ENCODE measurements around the gene RAD52. TPM values are rescaled to one million over a fixed set of nuclear protein-coding genes. Genes with fewer than 3 reads are reported as not detected.

Gene RAD52
- total RNA-seq, 2 experiments from 2014 or later, result 30.3 to 30.8 TPM

DNA sequence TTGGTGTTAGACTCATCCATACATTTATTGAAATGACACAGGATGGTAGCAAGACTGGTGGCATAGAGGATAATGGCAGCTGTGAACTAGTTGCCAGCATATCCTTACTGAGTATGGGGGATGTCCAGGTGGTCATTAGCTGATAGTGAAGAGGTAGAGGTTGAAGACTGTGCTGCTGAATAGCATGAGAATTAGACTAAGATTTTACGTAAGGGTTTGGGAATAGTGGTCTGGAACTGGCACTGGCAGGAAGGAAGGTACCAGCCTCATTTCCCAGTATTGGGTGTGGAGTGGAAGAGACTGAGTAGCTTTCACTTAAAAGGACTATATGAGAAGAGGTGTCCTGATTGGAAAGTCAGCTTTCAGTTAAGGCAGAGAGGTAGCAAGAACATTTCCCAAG lies 48.0 kb upstream of the RAD52 start:
- CTCF ChIA-PET (ENCODE audit: unreplicated experiment), result no interaction called here
- intact Hi-C loops (cut with micrococcal nuclease; ENCODE audit: unreplicated experiment), result loop anchor here (10.0 kb wide), 1 partner anchor 597 kb away; the partner anchor contains the start of gene FBXL14

DNA sequence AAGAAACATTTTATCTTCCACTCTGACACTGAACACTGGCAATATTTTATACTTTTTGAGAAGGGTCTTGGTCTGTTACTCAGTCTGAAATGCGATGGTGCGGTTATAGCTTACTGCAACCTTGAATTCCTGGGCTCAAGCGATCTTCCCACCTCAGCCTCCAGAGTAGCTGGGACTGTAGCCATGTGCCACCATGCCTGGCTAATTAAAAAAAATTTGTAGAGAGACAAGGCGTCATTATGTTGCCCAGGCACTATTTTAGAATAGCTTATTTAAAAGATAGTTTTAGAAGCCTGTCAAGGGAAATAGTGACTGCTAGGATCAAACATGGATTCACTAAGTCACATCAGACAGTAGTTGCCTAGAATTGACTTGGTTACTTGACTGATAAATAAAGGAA lies 47.4 kb upstream of the RAD52 start:
- TF ChIP-seq EZH2phosphoT487 (IDR thresholded peaks at IDR 0.05; ENCODE audit: borderline replicate concordance, low read depth, low read length), result no peak
- TF ChIP-seq, protein P1, sequence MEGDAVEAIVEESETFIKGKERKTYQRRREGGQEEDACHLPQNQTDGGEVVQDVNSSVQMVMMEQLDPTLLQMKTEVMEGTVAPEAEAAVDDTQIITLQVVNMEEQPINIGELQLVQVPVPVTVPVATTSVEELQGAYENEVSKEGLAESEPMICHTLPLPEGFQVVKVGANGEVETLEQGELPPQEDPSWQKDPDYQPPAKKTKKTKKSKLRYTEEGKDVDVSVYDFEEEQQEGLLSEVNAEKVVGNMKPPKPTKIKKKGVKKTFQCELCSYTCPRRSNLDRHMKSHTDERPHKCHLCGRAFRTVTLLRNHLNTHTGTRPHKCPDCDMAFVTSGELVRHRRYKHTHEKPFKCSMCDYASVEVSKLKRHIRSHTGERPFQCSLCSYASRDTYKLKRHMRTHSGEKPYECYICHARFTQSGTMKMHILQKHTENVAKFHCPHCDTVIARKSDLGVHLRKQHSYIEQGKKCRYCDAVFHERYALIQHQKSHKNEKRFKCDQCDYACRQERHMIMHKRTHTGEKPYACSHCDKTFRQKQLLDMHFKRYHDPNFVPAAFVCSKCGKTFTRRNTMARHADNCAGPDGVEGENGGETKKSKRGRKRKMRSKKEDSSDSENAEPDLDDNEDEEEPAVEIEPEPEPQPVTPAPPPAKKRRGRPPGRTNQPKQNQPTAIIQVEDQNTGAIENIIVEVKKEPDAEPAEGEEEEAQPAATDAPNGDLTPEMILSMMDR (conservative IDR thresholded peaks at IDR 0.05; ENCODE audit: low read length), result no peak
- Histone ChIP-seq H3K27ac (ENCODE audit: low read depth, low read length, poor library complexity, severe bottlenecking) (no peak overlapping the region), H3K36me3 (ENCODE audit: insufficient read depth, low read length) (peaks cover 10% of the 10 kb centered on the region), H3K4me2 (ENCODE audit: low read length) (peak overlapping the region; percentile 78), H3K4me1 (ENCODE audit: insufficient read depth, low read length, poor library complexity, severe bottlenecking) (peaks cover 49% of the 10 kb centered on the region), H4K20me1 (ENCODE audit: insufficient read depth, low read length) (peaks cover 11% of the 10 kb centered on the region; the same call in 1 of the 2 replicates), H3K9me2 (ENCODE audit: insufficient read depth, low read length) (no peaks in the 10 kb centered on the region), H3K4me3 (ENCODE audit: low read depth, low read length, poor library complexity, severe bottlenecking) (no peak overlapping the region), H3K79me2 (ENCODE audit: insufficient read depth, low read depth, low read length) (peaks cover 71% of the 10 kb centered on the region), H2AFZ (ENCODE audit: low read length) (no peak overlapping the region), H3K9me3 (ENCODE audit: low read length) (no peaks in the 10 kb centered on the region)
- ChIA-PET POLR2A (interaction anchor here (0.6 to 1.0 kb wide), 2 partner anchors 12 to 692 kb away, joined by 3 to 5 read pairs; no protein-coding TSS in a partner anchor), CTCF (ENCODE audit: unreplicated experiment) (no interaction called here)
- BruUV-seq (replicated peaks), result no TSS peak
- no peak for DNase-seq (ENCODE audit: low spot score)
- intact Hi-C loops (cut with micrococcal nuclease; ENCODE audit: unreplicated experiment), result loop anchor here (10.0 kb wide), 1 partner anchor 598 kb away; the partner anchor contains the start of gene FBXL14

More for the DNA sequence above, 48.0 kb upstream of the RAD52 start:
- H3K4me1 ChIP-seq (ENCODE audit: insufficient read depth, low read length, poor library complexity, severe bottlenecking), result peaks cover 44% of the 10 kb centered on the region
- H3K9me2 ChIP-seq (ENCODE audit: insufficient read depth, low read length), result no peaks in the 10 kb centered on the region
- peak overlapping the region; percentile 67 for H3K27ac ChIP-seq (ENCODE audit: low read depth, low read length, poor library complexity, severe bottlenecking)
- H2AFZ ChIP-seq (ENCODE audit: low read length), result no peak overlapping the region; the same call in 1 of the 2 replicates
- H3K9me3 ChIP-seq (ENCODE audit: low read length), result no peaks in the 10 kb centered on the region
- no peak for DNase-seq (ENCODE audit: low spot score)
- TF ChIP-seq EZH2phosphoT487 (IDR thresholded peaks at IDR 0.05; ENCODE audit: borderline replicate concordance, low read depth, low read length), result no peak
- TF ChIP-seq, protein P1 (conservative IDR thresholded peaks at IDR 0.05; ENCODE audit: low read length), result no peak
- H3K79me2 ChIP-seq (ENCODE audit: insufficient read depth, low read depth, low read length), result peaks cover 67% of the 10 kb centered on the region
- peaks cover 13% of the 10 kb centered on the region for H3K36me3 ChIP-seq (ENCODE audit: insufficient read depth, low read length)
- peak overlapping the region; percentile 78 for H3K4me2 ChIP-seq (ENCODE audit: low read length)
- BruUV-seq (replicated peaks), result no TSS peak
- peak overlapping the region; percentile 44 for H3K4me3 ChIP-seq (ENCODE audit: low read depth, low read length, poor library complexity, severe bottlenecking)
- H4K20me1 ChIP-seq (ENCODE audit: insufficient read depth, low read length), result peaks cover 6% of the 10 kb centered on the region; the same call in 1 of the 2 replicates
- POLR2A ChIA-PET, result interaction anchor here (1.0 to 1.9 kb wide), 3 partner anchors 9 to 19 kb away, joined by 3 to 5 read pairs (median 5); no protein-coding TSS in a partner anchor

DNA sequence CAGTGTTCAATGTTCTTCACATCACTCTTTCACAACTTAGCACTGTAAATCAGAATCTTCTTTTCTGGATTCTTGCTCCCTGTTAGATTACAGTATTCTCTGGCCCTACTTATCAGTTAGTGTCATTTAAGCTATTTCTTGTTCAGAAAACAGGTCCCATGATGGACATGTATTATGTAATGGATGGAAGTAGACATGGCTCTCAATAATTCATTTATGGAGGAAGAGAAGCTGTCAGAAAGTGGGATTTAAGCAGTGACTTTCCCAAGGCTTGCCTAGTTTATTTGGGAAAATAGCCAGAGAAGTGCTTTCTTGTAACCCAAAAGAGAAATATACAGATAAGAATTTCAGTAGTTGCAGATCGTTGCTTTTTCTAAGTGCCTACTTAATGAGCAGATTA lies 43.2 kb upstream of the RAD52 start:
- CTCF ChIA-PET (ENCODE audit: unreplicated experiment), result no interaction called here
- intact Hi-C loops (cut with micrococcal nuclease; ENCODE audit: unreplicated experiment), result loop anchor here (10.0 kb wide), 1 partner anchor 602 kb away; the partner anchor contains the start of gene FBXL14
- POLR2A ChIA-PET, result interaction anchor here (0.6 to 1.6 kb wide), 3 partner anchors 43 to 336 kb away, joined by 3 to 4 read pairs (median 3); partner anchors contain the start of gene RAD52
- Histone ChIP-seq H3K27ac (ENCODE audit: low read depth, low read length, poor library complexity, severe bottlenecking) (no peak overlapping the region), H2AFZ (ENCODE audit: low read length) (no peak overlapping the region), H3K9me2 (ENCODE audit: insufficient read depth, low read length) (no peaks in the 10 kb centered on the region), H3K4me1 (ENCODE audit: insufficient read depth, low read length, poor library complexity, severe bottlenecking) (peaks cover 52% of the 10 kb centered on the region), H3K9me3 (ENCODE audit: low read length) (no peaks in the 10 kb centered on the region), H3K36me3 (ENCODE audit: insufficient read depth, low read length) (no peaks in the 10 kb centered on the region), H4K20me1 (ENCODE audit: insufficient read depth, low read length) (peaks cover 11% of the 10 kb centered on the region; the same call in 1 of the 2 replicates), H3K79me2 (ENCODE audit: insufficient read depth, low read depth, low read length) (peaks cover 45% of the 10 kb centered on the region), H3K4me2 (ENCODE audit: low read length) (peak overlapping the region; percentile 91), H3K4me3 (ENCODE audit: low read depth, low read length, poor library complexity, severe bottlenecking) (peak overlapping the region; percentile 87)
- TF ChIP-seq, protein P1 (conservative IDR thresholded peaks at IDR 0.05; ENCODE audit: low read length), result no peak
- no peak for TF ChIP-seq EZH2phosphoT487 (IDR thresholded peaks at IDR 0.05; ENCODE audit: borderline replicate concordance, low read depth, low read length)
- no peak for DNase-seq (ENCODE audit: low spot score)
- BruUV-seq (replicated peaks), result no TSS peak

Data from OCI-LY7 (cell line).